ENCODE measurements around the gene PBX3.

GRCh38 chr9:126016579-126017290 lies 269.6 kb downstream of the PBX3 start:
- no peak for TF ChIP-seq CTCF (conservative IDR thresholded peaks at IDR 0.05)
- no peak for TF ChIP-seq ZFX (IDR thresholded peaks at IDR 0.05)

All from C4-2B (cell line).